Measurements from ENCODE around the gene VPS26A.

VPS26A gene

GRCh38 chr10:69102440-69102839 is 21.5 kb upstream of the VPS26A start:
- TF ChIP-seq, protein P1, sequence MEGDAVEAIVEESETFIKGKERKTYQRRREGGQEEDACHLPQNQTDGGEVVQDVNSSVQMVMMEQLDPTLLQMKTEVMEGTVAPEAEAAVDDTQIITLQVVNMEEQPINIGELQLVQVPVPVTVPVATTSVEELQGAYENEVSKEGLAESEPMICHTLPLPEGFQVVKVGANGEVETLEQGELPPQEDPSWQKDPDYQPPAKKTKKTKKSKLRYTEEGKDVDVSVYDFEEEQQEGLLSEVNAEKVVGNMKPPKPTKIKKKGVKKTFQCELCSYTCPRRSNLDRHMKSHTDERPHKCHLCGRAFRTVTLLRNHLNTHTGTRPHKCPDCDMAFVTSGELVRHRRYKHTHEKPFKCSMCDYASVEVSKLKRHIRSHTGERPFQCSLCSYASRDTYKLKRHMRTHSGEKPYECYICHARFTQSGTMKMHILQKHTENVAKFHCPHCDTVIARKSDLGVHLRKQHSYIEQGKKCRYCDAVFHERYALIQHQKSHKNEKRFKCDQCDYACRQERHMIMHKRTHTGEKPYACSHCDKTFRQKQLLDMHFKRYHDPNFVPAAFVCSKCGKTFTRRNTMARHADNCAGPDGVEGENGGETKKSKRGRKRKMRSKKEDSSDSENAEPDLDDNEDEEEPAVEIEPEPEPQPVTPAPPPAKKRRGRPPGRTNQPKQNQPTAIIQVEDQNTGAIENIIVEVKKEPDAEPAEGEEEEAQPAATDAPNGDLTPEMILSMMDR (IDR thresholded peaks at IDR 0.05; ENCODE audit: low read depth, low read length, missing control alignments), result no peak
- no peak for DNase-seq (ENCODE audit: extremely low read depth, low read depth)
- H3K4me3 ChIP-seq (replicated peaks; ENCODE audit: low read depth, low read length), result no peak overlapping the region

- no peak for DNase-seq (ENCODE audit: extremely low read depth, low read depth)
- H3K4me3 ChIP-seq (replicated peaks; ENCODE audit: low read depth, low read length), result no peak overlapping the region
- TF ChIP-seq, protein P1 (IDR thresholded peaks at IDR 0.05; ENCODE audit: low read depth, low read length, missing control alignments), result no peak
These were observed 20.2 kb upstream of the VPS26A start for GRCh38 chr10:69103784-69104183.

- DNase-seq (ENCODE audit: extremely low read depth, low read depth), result no peak
- H3K4me3 ChIP-seq (replicated peaks; ENCODE audit: low read depth, low read length), result no peak overlapping the region
- TF ChIP-seq, protein P1 (IDR thresholded peaks at IDR 0.05; ENCODE audit: low read depth, low read length, missing control alignments), result no peak
These were observed 18.8 kb upstream of the VPS26A start for GRCh38 chr10:69104994-69105790.

DNA sequence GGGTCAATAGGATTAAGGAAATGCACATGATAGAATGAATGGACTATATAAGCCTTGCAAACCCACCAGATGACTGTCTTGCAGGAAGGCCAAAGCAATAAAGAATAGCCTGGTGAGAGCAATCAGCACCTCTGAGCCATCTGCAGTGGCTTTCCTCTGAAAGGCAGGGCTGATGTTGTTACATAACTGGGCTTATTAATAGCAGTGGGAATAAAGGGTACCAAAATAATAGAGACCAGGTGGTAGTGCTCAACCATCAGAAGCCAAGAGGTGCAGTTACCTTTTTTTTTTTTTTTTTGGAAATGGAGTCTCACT is 16.8 kb upstream of the VPS26A start:
- no peak overlapping the region for H3K4me3 ChIP-seq (replicated peaks; ENCODE audit: low read depth, low read length)
- TF ChIP-seq, protein P1 (IDR thresholded peaks at IDR 0.05; ENCODE audit: low read depth, low read length, missing control alignments), result no peak
- DNase-seq (ENCODE audit: extremely low read depth, low read depth), result no peak

- TF ChIP-seq, protein P1 (IDR thresholded peaks at IDR 0.05; ENCODE audit: low read depth, low read length, missing control alignments), result no peak
- H3K4me3 ChIP-seq (replicated peaks; ENCODE audit: low read depth, low read length), result no peak overlapping the region
- no peak for DNase-seq (ENCODE audit: extremely low read depth, low read depth)
These were observed 16.3 kb upstream of the VPS26A start for GRCh38 chr10:69107699-69108098.

- no peak for DNase-seq (ENCODE audit: extremely low read depth, low read depth)
These were observed 4.1 kb upstream of the VPS26A start for GRCh38 chr10:69119896-69120295.

More at GRCh38 chr10:69119896-69120295, 4.1 kb upstream of the VPS26A start:
- TF ChIP-seq, protein P1 (IDR thresholded peaks at IDR 0.05; ENCODE audit: low read depth, low read length, missing control alignments), result no peak
- H3K4me3 ChIP-seq (replicated peaks; ENCODE audit: low read depth, low read length), result no peak overlapping the region

All from HFF-Myc (cell line).